Uterus (tissue), 4 donors: ENCODE data around the gene S1PR3. TPM values are rescaled to one million over a fixed set of nuclear protein-coding genes. Genes with fewer than 3 reads are reported as not detected.

ENCODE experiments used
- DNase-seq, 2 donors: peaks; one replicate each; pipeline ENCODE4 v3.0.0-alpha.2; 2019 to 2020
- H3K27ac ChIP-seq, 2 donors: fragments of 200-600 bp; sonication (generic); 1 replicate in 1 of 2; 2 replicates in 1 of 2; pipeline ENCODE4 v1.5.1; 2016 to 2018
- H3K27me3 ChIP-seq, 2 donors: fragments of 200-600 bp; sonication (generic); one replicate each; pipeline ENCODE4 v1.5.1; 2018 to 2019; ENCODE audit warnings: control low read depth in 1 of 2
- H3K36me3 ChIP-seq, 2 donors: fragments of 200-600 bp; sonication (generic); one replicate each; pipeline ENCODE4 v1.5.1; 2019; ENCODE audit warnings: control low read depth in 1 of 2
- H3K4me1 ChIP-seq, 2 donors: fragments of 200-600 bp; sonication (generic); one replicate each; pipeline ENCODE4 v1.5.1; 2018 to 2019; ENCODE audit warnings: control low read depth in 1 of 2
- H3K4me3 ChIP-seq, 2 donors: fragments of 200-600 bp; sonication (generic); 1 replicate in 1 of 2; 2 replicates in 1 of 2; pipeline ENCODE4 v1.5.1; 2018 to 2019; ENCODE audit warnings: mild to moderate bottlenecking in 1 of 2
- H3K9me3 ChIP-seq, 2 donors: fragments of 200-600 bp; sonication (generic); one replicate each; pipeline ENCODE4 v1.5.1; 2019; ENCODE audit warnings: control low read depth in 1 of 2
- POLR2A ChIP-seq, 2 donors: fragments of 450-650 bp; IDR thresholded peaks; one replicate each; pipeline ENCODE4 v1.6.1; 2016; ENCODE audit warnings: antibody characterized with exemption in 2 of 2, mild to moderate bottlenecking in 1 of 2, moderate library complexity in 1 of 2
- intact Hi-C: fragments of 100-400 bp; cut with DNase I; formaldehyde crosslinking; loops from one replicate; pipeline ENCODE4 v1.15.1; 2023; ENCODE audit warnings: low total_unique reads
- total RNA-seq, 4 donors: library from RNA; depleted of rRNA in 3 of 4; stranded (reverse); fragments of >200 nt in 3 of 4; gene quantifications; one replicate each; pipeline versions ENCODE4 v1.1.0 to v1.2.4, GENCODE V29; 2014 to 2023
- TF ChIP-seq, protein P1 (sequence below), 4 experiments: fragments of 200-600 bp in 2 of 4; fragments of 450-650 bp in 2 of 4; sonication (generic) in 2 of 4; IDR thresholded peaks; one replicate each; pipeline ENCODE4 v1.5.1; 2016 to 2019; ENCODE audit warnings: antibody characterized with exemption in 4 of 4, mild to moderate bottlenecking in 2 of 4, moderate library complexity in 1 of 4
- donor health status: DM: yes; HTN: yes; CAD: no.

The S1PR3 gene
- total RNA-seq, 4 donors from 2014 or later, result 6.4 to 57.3 (median 26.3) TPM

DNA sequence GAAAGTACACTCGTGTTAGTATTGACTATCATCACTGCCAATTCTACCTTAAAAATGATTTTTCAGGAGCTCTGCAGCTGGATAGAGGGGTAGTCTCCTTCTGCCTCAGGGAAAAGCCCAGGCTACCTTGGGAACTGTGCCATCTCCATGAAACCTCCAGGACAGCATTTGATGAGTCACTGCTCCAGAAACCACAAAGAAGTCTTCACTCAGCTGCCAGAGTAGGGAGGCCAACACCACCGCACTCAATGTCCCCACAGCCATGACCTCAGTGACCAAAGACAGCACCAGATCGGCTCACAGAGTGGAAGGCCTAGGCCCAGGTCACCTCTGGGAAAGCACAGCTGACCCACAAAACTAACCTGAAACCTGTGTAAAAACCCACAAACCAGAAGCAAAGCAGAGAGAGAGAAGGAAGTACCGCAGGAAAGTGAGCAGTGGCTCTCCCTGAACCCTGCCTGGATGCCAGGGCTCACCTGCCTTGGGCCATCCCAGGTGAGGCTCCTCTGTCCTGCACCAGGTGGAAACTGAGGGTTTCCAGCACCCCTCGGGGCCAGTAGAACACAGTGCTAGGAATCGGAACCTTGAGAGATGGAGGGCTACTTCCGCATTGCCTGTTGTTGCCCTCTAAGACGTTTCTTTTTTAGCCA is 30.0 kb downstream of the S1PR3 start:
- peak overlapping the region; percentile 92 to 97 for H3K27ac ChIP-seq

DNA sequence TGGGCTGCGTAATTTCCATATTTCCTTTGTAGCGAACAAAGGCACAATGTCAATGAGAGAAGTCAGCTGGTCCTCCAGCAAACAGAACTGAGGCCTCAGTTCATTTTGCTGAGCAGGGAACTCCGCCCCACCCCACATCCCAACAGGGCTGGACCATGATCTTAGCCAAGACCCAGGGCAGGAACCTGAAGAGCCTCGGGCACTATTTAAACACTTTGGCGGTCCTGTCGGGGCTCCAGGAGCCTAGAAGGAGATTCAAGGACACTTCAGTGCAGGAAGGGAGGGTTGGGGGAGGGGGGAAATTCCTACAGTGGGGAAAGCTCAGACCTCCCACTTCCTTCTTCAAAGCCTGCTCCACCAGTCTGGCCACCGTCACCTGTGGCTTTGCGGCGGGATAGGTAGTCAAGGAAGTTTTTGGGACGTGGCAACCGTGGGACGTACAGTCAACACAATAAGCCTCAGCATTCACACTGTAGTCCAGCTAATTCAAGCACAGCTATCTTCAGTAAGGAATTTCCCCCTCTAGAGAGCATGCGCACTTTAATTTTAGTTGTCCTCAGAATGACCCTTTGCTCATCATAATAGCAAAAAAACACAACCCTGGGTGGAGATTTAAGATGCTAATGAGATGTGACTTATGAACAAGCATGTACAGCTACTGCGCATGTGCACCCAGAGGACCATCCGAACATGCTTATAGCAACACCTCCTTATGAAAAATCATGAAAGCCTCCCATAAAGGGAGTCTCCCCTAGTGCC is 30.9 kb downstream of the S1PR3 start:
- intact Hi-C loops, result no loop called here
- TF ChIP-seq POLR2A (IDR thresholded peaks at IDR 0.05), result no peak
- TF ChIP-seq, protein P1, sequence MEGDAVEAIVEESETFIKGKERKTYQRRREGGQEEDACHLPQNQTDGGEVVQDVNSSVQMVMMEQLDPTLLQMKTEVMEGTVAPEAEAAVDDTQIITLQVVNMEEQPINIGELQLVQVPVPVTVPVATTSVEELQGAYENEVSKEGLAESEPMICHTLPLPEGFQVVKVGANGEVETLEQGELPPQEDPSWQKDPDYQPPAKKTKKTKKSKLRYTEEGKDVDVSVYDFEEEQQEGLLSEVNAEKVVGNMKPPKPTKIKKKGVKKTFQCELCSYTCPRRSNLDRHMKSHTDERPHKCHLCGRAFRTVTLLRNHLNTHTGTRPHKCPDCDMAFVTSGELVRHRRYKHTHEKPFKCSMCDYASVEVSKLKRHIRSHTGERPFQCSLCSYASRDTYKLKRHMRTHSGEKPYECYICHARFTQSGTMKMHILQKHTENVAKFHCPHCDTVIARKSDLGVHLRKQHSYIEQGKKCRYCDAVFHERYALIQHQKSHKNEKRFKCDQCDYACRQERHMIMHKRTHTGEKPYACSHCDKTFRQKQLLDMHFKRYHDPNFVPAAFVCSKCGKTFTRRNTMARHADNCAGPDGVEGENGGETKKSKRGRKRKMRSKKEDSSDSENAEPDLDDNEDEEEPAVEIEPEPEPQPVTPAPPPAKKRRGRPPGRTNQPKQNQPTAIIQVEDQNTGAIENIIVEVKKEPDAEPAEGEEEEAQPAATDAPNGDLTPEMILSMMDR (IDR thresholded peaks at IDR 0.05), result no peak
- H3K27ac ChIP-seq, result peak overlapping the region; percentile 92 to 97
- DNase-seq, result peak in 1 of 2 donors; percentile 67
- H3K36me3 ChIP-seq, result no peaks in the 10 kb centered on the region
- no peaks in the 10 kb centered on the region for H3K27me3 ChIP-seq
- peaks cover 6 to 15% of the 10 kb centered on the region in 2 donors for H3K4me1 ChIP-seq
- no peaks in the 10 kb centered on the region for H3K9me3 ChIP-seq
- H3K4me3 ChIP-seq, result no peak overlapping the region

More for the DNA sequence above, 30.0 kb downstream of the S1PR3 start:
- H3K9me3 ChIP-seq, result no peaks in the 10 kb centered on the region
- no peak overlapping the region for H3K4me3 ChIP-seq
- intact Hi-C loops, result no loop called here
- peak; percentile 73 to 81 for DNase-seq
- H3K36me3 ChIP-seq, result no peaks in the 10 kb centered on the region
- no peak for TF ChIP-seq POLR2A (IDR thresholded peaks at IDR 0.05)
- TF ChIP-seq, protein P1 (IDR thresholded peaks at IDR 0.05), result no peak
- H3K4me1 ChIP-seq, result peaks cover 6 to 15% of the 10 kb centered on the region in 2 donors
- H3K27me3 ChIP-seq, result no peaks in the 10 kb centered on the region

DNA sequence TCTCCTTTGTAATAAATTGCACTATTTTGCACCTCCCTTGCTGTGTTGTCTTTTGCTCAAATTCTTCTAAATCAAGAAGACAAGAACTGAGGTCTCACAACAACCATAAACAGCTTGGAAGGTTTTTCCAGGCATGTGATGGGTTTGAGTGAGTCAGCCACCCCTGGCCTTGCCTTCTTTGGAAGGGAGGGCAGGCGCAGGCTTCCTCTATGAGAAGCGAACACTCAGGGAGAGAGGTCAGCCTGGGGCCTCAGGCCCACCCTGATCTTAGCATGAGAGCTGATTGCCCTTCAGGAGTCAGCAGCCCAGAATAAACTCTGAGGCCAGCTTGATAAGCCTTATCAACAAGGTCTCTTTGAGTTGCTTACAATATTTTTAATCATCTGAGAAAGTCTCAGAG is 31.6 kb downstream of the S1PR3 start:
- peak; percentile 75 to 82 for DNase-seq
- Histone ChIP-seq H3K4me3 (no peak overlapping the region), H3K9me3 (no peaks in the 10 kb centered on the region), H3K4me1 (peaks cover 6 to 15% of the 10 kb centered on the region in 2 donors), H3K36me3 (no peaks in the 10 kb centered on the region), H3K27me3 (no peaks in the 10 kb centered on the region), H3K27ac (peak overlapping the region; percentile 92 to 97)
- TF ChIP-seq, protein P1 (IDR thresholded peaks at IDR 0.05), result no peak
- TF ChIP-seq POLR2A (IDR thresholded peaks at IDR 0.05), result no peak
- intact Hi-C loops, result no loop called here

DNA sequence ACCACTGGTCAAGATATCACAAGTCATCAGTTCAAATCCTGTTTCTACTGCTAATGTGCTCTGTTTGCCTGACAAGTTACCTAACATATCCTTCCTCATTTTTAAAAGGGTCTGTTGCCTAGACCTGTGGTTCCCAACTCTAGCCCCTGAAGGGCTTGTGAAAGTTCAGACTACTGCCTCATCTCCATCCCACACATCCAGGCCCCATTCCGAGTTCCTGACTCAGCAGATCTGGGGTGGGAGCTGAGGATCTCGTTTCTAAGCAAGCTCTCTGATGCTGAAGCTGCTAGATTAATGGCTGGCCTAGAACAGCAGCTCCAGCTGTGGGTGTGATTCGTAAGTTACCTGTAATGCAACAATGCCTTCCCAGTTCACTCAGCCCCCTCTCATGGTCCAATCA is 32.5 kb downstream of the S1PR3 start:
- intact Hi-C loops, result no loop called here

More for the DNA sequence above, 32.5 kb downstream of the S1PR3 start:
- DNase-seq, result no peak
- no peak overlapping the region for H3K4me3 ChIP-seq
- no peaks in the 10 kb centered on the region for H3K9me3 ChIP-seq
- no peak for TF ChIP-seq POLR2A (IDR thresholded peaks at IDR 0.05)
- TF ChIP-seq, protein P1 (IDR thresholded peaks at IDR 0.05), result no peak
- peaks cover 6 to 15% of the 10 kb centered on the region in 2 donors for H3K4me1 ChIP-seq
- no peaks in the 10 kb centered on the region for H3K36me3 ChIP-seq
- no peaks in the 10 kb centered on the region for H3K27me3 ChIP-seq
- peak overlapping the region; percentile 92 to 97 for H3K27ac ChIP-seq
